GM21737 (cell line): ENCODE results near the gene ELMOD1.

ENCODE experiments used
- ATAC-seq: cut with Tn5 transposase; IDR thresholded peaks from one replicate; pipeline ENCODE4 v1.9.1; 2021; ENCODE audit warnings: mild to moderate bottlenecking, moderate library complexity; ENCODE audit not compliant: unreplicated experiment

The ELMOD1 gene

DNA sequence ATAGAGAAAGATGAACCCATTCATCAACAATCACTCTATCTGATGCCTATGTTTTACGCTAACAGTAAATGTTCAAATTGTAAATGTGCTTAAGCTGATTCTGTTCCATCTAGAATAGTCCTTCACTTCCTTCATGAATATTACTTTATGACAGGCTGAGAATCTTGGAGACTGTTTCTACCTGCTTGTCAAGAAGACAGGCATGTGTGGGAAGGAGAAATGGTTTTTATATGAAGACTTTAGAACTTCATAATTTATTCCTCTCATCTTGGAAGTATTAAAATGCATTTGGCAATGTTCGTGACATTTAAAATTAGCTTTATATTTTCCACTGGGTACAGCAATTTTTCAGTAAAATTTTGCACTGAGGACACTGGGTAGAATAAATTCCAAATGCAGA lies 41.0 kb downstream of the ELMOD1 start:
- ATAC-seq, result no peak

DNA sequence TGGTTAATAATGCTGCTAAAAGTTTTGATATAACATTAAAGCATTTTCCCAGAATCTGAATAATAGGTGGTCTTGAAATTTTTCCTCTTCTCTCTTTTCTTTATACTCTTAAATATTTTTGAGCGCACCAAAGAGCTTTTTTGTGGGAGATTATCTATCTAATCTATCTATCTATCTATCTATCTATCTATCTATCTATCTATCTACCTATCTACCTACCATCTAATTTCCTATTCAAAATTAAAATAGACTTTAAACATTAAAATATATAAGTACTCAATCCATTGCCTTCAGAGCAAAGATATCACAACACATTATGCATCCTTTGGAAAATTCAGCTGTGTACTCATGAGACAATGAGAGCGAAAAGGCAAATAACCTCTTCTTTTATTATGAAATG lies 55.8 kb downstream of the ELMOD1 start:
- ATAC-seq, result no peak

DNA sequence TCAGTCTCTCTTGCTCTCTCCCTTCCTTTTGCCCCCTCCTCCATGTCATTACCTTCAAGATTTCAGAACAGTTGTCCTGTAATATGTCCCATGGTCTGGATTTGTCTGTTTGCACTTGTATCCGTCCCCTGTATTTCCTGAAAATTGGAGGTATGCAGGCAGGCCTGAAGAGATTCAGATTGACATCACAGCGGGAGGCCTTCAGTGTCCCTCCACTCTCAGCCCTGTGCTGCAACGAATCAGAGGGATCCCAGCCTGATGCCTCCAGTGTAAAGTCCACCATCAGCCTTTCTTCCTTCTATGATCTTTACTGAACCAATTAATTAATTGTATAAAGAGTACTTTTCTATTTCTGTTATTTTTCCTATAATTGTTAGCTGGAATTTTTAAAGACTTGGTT lies 57.3 kb downstream of the ELMOD1 start:
- ATAC-seq, result no peak

DNA sequence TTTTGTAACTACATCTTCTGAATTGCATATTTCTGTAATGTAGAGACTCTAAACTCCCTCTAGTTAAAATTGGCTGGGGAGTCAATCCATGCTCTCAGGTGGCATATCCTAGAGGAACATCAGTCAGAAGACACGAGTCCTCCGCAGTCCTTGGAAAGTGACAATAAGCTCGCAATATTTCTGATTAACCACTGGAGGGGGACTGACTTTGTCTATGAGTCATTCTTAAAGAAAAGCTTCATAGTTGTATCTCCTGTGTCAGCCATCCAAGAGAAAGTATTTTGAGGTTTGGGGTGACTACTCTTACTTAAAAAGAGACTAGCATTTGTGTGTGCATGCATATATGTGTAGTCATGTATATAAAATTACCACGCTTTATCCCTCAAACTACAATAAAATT lies 60.7 kb downstream of the ELMOD1 start:
- ATAC-seq, result no peak

DNA sequence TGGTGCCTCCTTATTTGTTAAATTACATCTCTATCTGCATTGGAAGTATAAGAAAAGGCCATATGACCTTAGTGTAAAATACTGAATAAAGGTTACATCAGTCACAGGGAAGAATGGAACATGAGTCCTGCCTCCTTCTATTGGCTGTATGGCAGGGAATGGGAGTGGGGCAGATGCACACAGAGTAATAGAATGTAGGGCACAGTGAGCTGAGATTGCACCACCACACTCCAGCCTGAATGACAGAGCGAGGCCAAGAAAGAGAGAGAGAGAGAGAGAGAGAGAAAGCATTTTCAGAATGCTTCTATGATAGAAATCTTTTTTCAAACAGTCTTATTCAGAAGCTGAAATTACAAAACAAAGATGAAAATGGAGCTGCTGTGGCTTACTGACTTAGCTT lies 62.1 kb downstream of the ELMOD1 start:
- no peak for ATAC-seq

DNA sequence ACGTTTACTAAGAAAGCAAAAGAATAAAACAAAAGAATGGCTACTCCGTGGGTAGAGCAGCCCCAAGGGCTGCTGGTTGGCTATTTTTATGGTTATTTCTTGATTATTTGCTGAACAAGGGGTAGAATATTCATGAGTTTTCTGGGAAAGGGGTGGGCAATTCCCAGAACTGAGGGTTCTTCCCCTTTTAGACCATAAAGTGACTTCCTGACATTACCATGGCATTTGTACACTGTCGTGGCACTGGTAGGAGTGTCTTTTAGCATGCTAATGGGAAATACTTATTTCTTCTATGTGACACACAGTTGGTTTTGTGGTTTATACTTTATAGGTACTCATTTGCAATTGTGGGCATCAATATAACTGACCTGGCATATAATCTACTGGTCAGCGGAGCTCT lies 64.7 kb downstream of the ELMOD1 start:
- ATAC-seq, result no peak

DNA sequence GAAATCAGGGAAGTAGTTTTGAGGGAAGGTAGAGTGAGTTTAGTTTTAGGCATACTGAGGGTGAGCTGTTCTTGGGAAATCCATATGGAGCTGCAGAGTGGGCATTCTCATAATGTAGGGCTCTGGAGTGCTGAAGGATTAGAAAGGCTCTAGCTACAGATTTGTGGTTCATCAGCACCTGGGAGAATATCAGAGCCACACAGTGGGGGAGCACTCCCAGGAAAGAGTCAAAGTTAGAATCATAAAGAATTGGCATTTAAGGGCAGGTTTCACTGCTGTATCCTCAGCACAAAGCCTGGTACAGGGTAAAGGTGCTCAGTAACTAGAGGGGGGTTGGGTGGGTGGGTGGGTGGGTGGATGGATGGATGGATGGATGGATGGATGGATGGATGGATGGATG lies 68.4 kb downstream of the ELMOD1 start:
- no peak for ATAC-seq

DNA sequence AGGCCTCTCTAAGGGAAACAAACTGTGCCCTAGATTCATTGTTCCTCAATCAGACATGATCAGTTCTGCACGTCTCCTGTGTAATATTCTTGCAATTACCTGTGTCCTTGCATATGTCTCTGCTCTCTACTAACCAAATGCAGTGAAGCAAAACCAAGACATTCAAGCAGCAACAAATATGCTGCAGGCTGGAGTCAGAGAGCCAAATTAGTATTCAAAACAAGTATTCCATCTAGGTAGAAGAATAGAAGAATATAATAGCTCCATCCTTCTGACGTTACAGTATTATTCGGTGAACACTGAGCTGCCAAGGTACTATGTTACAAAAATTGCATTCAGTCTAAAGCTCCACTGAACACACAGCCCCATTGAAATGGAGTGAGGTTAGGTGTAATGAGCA lies 69.1 kb downstream of the ELMOD1 start:
- no peak for ATAC-seq

DNA sequence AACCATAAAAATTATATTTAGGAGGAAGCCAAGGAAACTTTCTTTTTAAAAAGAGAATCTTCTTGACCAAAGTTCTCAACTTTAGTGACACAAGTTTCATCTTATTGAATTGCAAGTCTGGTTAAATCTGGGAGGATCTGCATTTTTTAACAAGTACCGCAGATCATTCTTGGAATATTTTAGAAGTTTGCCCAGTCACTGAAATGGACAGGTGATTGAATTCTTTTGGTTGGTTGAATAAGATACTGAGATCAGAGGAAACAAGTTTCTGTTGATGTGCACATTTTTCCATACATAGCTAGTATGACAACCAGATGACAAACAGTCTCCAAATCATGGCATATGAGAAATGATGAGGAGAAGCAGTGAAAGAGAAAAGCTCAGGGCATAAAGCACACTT lies 70.7 kb downstream of the ELMOD1 start:
- ATAC-seq, result no peak

DNA sequence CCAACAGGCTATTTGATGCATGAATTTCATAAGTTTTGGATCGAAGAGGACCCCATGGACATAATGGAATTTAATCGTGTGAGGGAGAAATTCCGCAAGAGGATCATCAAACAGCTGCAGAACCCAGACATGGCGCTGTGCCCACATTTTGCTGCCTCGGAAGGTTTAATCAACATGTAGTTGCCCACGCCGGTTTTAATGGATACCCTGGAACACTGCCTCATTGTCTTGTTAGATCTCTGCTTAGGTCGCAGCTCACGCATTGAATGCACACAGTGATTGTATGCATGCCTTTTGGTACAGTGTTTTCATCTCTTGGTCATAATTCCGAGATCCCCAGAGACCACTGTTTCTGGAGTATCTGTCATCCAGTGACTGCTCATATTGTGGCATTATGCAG lies 74.1 kb downstream of the ELMOD1 start:
- ATAC-seq, result no peak

DNA sequence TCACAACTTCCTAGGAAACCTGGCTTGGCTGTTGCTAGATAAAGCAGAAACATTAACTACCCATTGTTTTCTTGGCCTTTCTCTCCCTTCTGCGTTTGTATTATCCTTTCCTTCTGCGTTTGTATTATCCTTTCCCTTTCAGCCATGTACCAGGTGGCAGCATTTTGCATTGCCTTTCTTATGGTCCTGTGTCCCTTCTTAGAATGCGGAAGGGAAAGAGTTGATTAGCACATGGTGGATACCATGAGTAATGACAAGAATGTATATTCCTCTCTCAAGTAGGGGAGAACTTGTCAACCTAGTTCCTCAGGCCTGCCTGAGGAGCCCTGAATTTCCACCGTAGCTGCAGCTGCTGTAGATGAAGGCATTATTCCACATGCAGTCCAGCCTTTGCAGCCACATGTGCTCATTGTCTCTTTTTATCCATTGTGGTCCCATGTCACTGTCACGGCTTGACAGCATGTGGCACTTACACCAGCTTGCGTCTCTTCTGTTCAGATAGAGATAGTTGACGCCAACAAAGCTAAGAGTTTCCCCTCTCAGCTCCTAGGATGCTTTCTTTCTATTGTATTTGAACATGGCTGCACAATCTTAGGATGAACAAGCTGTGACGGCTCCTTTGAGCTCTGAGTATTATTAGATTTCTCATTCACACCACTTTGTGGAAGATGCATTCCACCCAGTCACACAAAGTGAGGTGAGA lies 76.1 kb downstream of the ELMOD1 start:
- no peak for ATAC-seq

DNA sequence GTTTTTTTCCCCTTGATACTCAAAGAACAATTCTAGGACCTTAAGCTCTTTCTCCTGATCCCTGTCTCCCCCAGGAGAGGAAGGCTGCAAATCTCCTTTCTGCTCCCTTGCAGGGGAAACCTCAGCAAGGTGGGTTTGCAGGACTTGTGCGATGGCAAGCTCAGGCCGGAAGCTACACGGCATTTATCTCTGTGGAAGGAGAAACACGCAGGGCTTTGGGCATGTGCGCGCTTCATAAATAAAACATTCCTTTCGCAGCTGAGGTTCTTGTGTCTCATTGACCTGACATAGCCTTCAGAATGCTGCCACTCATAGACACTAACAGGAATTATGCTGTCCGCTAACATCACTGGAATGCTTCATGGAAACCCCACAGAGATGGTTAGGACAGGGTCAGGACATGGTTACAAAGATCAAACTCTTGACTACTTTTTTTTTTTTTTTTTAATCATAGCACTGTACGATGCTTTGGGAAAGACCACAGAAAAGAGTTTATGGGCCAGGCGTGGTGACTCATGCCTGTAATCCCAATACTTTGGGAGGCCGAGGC lies 78.3 kb downstream of the ELMOD1 start:
- ATAC-seq, result no peak

DNA sequence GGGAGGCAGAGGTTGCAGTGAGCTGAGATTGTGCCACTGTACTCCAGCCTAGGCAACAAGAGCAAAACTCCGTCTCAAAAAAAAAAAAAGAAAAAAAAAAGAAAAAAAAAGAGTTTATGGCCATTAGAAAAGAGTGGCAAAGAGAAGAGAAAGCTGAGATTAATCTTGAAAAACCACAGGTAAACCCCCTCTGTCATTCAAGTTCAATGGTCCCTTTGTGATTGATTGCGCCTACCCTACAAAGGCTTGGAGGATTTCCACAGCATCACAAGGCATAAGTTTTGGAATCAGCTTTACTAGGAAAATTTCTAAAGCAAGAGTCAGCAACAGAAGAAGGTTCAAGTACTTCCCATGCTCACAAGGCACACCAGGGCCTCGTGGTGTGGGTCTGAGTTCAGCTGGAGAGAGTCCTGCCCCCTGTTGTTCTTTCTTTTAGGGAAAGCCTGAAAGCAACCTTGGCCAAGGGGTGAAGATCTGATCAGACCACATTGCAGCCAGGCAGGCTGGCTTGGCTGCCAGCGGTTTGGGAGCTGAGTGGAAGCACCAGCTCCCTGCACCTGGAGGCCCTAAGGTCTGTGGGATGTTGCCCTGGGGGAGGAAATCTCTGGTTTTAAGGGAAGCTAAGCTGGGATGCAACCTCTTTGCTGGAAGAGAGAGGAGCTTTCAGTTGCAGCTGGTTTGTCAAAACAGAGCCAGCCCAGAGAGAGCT lies 79.1 kb downstream of the ELMOD1 start:
- no peak for ATAC-seq

DNA sequence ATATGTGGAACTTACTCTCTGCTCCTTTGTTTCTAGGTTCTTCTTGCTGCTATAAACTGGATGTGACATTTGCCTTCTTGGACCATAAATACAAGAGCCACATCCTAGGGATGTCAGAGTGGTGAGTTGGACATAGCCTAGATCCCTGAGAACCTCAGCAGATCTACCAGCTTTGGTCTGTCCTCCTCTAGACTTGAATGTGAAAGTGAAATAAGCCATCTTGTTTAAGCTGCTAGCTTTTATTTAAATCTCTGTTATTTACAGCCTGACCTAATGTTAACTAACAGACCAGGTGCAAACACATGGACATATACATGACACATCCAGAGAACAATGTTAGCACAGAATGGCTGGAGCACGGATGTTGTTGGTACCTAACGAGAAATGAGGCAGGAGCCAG lies 85.0 kb downstream of the ELMOD1 start:
- no peak for ATAC-seq

DNA sequence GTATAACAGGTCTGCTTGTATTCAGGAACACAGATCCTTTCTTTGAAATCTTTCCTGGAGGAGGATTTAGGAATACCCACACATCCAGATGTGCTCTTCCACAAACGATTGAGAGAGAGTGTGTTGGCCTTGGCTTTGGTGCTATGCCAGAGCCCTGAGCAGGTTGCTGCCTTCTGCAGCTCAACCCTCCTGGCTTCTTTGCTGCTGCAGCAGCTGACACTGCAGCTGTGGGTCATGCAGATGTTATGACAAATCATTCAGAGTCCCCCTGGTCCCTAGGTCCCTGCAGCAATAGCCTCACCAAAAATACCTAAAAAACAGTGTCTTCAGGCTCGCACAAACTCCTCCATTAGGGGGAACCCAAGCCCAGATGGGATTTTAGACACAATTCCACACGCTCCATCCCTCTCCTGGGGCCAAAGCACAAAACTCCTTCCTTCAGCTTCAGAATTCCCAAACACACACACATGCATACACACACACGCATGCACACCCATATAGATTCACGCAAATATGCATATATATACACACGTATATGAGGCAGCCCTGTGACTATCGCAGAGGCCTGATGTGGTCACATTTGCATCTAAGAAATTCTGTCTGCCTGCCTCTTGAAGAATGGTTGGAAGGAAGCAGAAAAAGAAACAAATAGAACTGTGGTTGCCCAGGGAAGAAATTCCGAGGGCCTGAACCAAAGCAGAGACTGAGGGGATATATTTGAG lies 85.5 kb downstream of the ELMOD1 start:
- ATAC-seq, result no peak

DNA sequence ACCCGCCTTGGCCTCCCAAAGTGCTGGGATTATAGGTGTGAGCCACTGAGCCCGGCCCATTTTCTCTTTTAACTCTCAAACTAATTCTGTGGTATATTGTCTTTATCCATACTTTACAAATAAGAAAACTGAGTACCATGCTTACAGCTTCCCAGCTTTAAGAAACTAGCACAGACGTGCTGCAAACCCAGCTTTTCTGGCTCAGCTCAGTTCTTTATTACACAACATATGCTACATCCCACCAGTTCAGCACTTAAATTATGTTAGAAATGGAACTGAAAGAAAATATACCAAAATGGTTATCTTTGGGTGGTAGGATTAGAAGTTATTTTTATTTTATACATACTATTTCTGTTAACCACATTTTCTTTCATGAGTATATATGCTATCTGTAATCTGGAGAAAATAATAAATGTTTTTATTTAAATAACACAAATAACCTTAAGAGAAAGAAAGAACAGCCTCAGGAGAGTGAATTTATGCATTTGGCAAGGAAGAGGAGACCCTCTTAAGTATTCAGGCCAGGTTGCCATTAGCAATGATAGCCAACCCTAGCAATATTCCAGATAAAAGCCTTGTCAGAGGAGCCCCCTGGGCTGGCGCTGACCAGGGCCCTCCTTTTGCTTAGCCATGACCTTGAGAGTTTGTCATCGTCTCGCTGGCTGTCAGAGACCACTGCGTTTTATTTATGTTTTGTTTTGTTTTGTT lies 87.1 kb downstream of the ELMOD1 start:
- ATAC-seq, result no peak

DNA sequence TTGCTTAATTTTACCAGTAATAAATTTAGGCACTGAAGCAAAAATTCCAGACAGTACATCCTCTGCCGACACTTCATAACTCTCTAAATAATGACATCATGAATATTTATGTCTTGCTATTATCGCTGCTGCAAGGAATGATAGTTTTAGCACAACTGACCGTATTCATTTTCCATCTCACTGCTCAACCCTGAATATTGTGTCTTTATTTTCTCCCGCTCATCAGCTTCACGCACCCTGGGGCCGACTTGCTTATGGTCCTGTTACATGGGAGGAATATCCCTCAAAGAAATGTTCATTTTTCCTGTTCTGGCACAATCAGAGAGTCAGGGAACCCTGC lies 87.7 kb downstream of the ELMOD1 start:
- no peak for ATAC-seq

DNA sequence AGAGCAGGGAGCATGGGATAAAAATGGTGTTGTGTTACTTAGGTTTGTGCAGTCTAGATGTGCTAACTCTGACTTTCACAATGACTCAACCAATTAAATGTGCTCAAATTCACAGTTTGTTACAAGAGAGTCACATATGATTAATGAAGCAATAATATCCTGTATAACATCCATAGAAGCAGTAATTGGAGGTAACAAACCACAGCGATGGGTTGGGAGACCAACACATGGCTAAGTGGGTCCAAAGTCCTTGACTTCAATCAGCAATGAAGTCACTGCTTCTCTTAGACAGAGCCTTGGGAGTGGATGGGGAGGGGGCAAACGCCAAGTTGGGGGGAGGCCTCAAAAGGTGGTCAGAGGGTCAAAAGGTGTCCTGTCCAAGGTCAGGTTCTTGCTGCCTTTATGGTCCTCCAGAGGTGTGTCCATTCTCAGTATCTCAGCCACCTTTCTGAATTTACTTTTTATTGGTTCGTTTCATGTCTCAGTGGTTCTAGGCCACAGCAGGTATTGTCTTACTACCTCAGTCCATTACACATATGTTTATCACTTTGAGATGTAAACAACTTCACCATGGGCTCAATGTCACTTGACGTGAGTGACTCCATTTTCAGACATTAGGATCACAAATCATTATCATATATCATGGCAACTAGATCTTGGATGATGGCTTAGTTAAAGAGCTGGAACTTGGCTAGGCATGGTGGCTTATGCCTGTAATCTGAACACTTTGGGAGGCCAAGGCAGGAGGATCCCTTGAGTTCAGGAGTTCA lies 88.5 kb downstream of the ELMOD1 start:
- no peak for ATAC-seq

DNA sequence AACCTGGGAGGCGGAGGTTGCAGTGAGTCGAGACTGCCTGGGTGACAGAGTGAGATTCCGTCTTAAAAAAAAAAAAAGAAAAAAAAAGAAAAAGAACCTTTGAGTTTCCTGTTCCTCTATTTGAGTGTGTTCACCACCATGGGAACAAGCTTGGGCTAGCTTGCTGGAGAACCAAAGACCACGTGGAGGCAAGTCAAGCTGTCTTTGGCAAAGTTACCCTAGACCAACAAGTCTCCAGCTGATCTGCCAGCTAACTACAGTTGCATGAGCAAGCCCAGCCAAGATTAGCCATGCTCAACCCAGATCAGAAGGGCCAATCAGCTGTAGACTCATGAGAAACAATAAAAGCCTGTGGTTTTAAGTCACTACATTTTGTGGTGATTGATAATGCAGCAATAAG lies 91.2 kb downstream of the ELMOD1 start:
- ATAC-seq, result no peak

DNA sequence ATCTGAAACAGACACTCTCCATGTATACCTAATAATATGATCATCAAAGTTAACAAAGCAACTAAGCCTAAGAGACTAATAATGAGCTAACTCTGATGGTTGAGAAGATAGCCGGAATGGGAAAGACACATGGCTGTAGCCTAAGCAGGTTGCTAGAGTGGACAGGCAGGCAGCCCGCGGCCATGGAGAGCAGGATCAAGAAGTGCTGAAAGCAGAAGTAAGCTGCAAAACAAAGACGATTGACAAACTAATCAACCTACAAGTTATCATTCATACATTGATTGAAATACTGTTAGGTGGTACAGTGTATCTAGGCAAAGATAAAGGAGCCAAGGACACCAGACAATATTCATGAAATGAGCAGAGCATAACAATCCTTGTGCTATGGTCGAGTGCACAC lies 91.6 kb downstream of the ELMOD1 start:
- no peak for ATAC-seq

DNA sequence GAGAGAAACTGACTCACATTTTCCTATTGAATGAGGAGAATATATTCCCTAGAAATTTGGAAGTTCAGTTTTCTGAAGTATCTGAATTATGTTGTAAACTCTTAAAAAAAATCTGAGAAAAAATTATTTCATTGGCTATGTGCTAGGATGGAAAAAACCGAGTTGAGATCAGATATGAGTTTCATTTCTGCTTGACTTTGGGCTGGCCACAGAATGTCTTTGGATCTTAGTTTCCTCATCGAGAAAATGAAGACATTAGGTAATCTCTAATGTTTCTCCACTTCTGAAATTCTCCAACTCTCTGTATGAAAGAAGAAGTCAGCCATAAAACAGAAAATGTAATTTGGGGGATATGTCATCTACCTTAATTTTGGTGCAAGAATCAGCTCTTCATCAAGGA lies 92.1 kb downstream of the ELMOD1 start:
- no peak for ATAC-seq
